Measurements from ENCODE around the gene SMARCA4. TPM values are rescaled to one million over a fixed set of nuclear protein-coding genes. Genes with fewer than 3 reads are reported as not detected.
A peak's percentile ranks its signal among the peaks of the same experiment; 100 is the strongest.

The SMARCA4 gene
- polyA plus RNA-seq, 1 experiment = 41.6 TPM

DNA sequence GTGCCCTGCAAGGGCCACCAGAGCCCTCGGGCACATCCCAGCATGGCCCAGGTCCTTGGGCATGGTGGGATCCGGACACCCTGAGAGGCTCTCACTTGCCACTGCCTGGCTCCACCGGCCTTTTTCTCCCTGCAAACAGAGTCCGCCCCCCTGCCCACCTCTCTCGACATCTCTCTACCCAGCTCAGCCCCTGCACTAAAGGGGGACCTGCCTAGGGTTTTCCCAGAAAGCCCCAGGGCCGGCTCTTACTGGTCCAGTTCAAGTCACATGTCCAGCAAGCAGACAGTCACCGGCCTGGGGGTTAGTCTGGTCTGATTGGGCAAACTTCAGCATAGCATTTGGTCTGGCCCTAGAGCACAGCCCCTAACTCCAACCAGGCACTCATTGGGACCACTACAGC lies 52.9 kb downstream of the SMARCA4 start:
- ChIA-PET CTCF (no interaction called here), POLR2A (no interaction called here)
- no peak overlapping the region for H3K4me3 ChIP-seq (ENCODE audit: low read depth, low read length)
- TF ChIP-seq, protein P1, sequence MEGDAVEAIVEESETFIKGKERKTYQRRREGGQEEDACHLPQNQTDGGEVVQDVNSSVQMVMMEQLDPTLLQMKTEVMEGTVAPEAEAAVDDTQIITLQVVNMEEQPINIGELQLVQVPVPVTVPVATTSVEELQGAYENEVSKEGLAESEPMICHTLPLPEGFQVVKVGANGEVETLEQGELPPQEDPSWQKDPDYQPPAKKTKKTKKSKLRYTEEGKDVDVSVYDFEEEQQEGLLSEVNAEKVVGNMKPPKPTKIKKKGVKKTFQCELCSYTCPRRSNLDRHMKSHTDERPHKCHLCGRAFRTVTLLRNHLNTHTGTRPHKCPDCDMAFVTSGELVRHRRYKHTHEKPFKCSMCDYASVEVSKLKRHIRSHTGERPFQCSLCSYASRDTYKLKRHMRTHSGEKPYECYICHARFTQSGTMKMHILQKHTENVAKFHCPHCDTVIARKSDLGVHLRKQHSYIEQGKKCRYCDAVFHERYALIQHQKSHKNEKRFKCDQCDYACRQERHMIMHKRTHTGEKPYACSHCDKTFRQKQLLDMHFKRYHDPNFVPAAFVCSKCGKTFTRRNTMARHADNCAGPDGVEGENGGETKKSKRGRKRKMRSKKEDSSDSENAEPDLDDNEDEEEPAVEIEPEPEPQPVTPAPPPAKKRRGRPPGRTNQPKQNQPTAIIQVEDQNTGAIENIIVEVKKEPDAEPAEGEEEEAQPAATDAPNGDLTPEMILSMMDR (IDR thresholded peaks at IDR 0.05; ENCODE audit: low read depth, low read length) = no peak
- DNase-seq (ENCODE audit: low read depth, low spot score) = no peak
- no peaks in the 10 kb centered on the region for H3K27me3 ChIP-seq (ENCODE audit: control insufficient read depth, insufficient read depth, low read length)
- H3K9me3 ChIP-seq (ENCODE audit: control insufficient read depth, insufficient read depth, low read length) = no peaks in the 10 kb centered on the region
- H3K27ac ChIP-seq (ENCODE audit: low read depth, low read length) = no peak overlapping the region

DNA sequence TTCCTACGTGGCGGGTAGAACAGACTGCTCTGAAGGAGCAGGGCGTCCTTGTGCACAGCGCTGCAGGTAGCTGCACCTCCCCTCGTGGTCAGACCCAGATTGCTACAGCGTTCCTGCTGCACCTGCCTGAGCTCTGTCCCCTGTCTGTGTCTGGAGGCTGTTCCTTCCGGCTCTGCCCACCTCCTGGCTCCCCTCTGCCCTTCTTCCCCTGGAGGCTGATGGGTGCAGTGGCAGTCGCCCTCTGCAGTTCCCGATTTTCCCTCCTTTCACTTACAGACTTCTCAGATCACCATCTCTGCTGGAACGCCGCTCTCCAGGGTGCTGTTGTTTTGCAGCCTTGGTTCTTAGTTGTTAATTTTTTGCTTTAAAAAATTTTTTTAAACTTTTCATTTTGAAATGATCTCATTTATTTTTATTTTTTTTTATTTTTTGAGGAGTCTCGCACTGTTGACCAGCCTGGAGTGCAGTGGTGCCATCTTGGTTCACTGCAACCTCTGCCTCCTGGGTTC lies 53.6 kb downstream of the SMARCA4 start:
- ChIA-PET POLR2A (no interaction called here), CTCF (no interaction called here)
- Histone ChIP-seq H3K4me3 (ENCODE audit: low read depth, low read length) (no peak overlapping the region), H3K27me3 (ENCODE audit: control insufficient read depth, insufficient read depth, low read length) (no peaks in the 10 kb centered on the region), H3K27ac (ENCODE audit: low read depth, low read length) (no peak overlapping the region), H3K9me3 (ENCODE audit: control insufficient read depth, insufficient read depth, low read length) (no peaks in the 10 kb centered on the region)
- TF ChIP-seq, protein P1 (IDR thresholded peaks at IDR 0.05; ENCODE audit: low read depth, low read length) = 0 out of 2 replicates have a peak, but pooled peaks have one; percentile 12
- no peak for DNase-seq (ENCODE audit: low read depth, low spot score)

DNA sequence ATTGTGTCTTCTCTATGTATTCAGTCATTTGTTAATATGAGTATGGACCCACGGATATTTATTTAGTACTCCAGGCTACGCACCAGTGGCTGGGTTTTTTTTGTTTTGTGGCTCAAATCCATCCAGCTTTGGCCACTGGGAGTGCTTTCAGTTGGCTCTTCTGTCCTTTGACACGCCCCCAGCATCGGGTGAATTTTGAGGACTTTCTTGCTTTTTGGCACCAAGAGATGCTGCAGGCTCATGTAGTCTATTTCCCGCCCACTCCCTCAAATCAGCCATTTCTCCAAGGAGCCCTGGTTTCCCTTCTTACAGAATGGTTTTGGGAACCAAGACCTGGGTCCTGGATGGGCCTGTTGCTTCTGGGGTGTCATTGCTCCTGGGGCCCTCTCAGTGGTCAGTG lies 55.8 kb downstream of the SMARCA4 start:
- ChIA-PET CTCF (no interaction called here), POLR2A (interaction anchor here (0.7 kb wide), 1 partner anchor 78 kb away, joined by 5 read pairs; no protein-coding TSS in a partner anchor)
- no peak for DNase-seq (ENCODE audit: low read depth, low spot score)
- Histone ChIP-seq H3K27ac (ENCODE audit: low read depth, low read length) (no peak overlapping the region), H3K9me3 (ENCODE audit: control insufficient read depth, insufficient read depth, low read length) (no peaks in the 10 kb centered on the region), H3K4me3 (ENCODE audit: low read depth, low read length) (no peak overlapping the region), H3K27me3 (ENCODE audit: control insufficient read depth, insufficient read depth, low read length) (no peaks in the 10 kb centered on the region)
- TF ChIP-seq, protein P1 (IDR thresholded peaks at IDR 0.05; ENCODE audit: low read depth, low read length) = no peak

DNA sequence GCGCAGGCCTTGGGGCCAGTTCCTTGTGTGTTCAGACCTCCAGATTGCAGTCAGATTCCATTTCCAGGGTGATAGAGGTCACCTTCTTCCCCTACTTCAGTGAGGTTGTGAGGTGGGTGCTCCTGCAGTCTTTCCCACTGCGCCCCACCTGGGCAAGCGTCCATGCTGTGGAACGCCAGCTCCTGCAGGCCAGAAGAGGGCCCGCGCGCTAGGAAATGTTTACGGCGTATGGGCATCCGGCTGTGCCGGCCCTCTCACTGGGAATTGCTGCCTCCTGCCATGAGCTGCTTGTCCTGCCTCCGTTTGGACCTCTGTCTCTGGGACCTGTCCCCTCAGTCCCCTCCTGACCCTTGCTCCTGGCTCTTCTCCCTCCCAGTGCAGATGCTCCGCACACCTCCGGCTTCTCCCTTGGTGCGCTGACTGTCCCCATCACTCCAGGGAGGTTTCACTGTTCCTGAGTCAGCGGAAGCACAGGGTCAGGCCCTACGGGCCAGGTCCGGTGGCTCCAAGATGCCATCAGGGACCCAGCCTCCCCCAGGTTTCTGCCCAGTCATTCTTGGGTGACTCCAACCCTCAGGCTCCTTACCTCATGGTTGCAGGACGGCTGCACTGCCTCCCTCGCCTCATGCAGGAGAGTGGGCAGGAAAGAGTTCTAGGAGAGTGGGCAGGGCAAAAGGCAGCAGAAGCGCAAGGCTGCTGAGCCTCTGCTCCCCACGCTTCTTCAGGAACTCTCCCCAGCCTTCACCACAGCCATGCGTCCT lies 56.6 kb downstream of the SMARCA4 start:
- ChIA-PET CTCF (no interaction called here), POLR2A (interaction anchor here (0.5 kb wide), 1 partner anchor 131 kb away, joined by 3 read pairs; no protein-coding TSS in a partner anchor)
- Histone ChIP-seq H3K27me3 (ENCODE audit: control insufficient read depth, insufficient read depth, low read length) (no peaks in the 10 kb centered on the region), H3K27ac (ENCODE audit: low read depth, low read length) (no peak overlapping the region), H3K4me3 (ENCODE audit: low read depth, low read length) (no peak overlapping the region), H3K9me3 (ENCODE audit: control insufficient read depth, insufficient read depth, low read length) (no peaks in the 10 kb centered on the region)
- TF ChIP-seq, protein P1 (IDR thresholded peaks at IDR 0.05; ENCODE audit: low read depth, low read length) = no peak
- no peak for DNase-seq (ENCODE audit: low read depth, low spot score)

DNA sequence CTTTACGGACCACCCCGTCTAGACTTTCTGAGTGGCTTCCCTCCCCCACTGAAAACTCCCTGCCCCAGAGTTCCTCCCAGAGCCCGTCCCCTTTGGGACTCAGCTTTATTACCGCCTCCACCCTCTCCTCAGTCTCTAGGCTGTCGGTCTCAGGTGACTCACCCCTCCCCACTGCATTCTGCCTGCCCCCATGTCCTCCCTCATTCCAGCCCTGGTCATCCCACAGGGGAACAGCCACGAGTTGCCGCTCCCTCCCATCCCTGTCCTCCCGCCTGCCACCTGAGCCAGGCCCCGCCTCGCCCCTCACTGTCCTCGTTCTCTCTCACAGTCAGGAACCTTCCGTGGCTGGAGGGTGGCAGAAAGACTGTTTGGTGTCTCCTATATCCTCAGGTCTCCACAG lies 57.3 kb downstream of the SMARCA4 start:
- Histone ChIP-seq H3K9me3 (ENCODE audit: control insufficient read depth, insufficient read depth, low read length) (no peaks in the 10 kb centered on the region), H3K4me3 (ENCODE audit: low read depth, low read length) (no peak overlapping the region), H3K27me3 (ENCODE audit: control insufficient read depth, insufficient read depth, low read length) (no peaks in the 10 kb centered on the region), H3K27ac (ENCODE audit: low read depth, low read length) (peak overlapping the region; percentile 11)
- POLR2A ChIA-PET = interaction anchor here (0.5 kb wide), 1 partner anchor 132 kb away, joined by 3 read pairs; no protein-coding TSS in a partner anchor
- TF ChIP-seq, protein P1 (IDR thresholded peaks at IDR 0.05; ENCODE audit: low read depth, low read length) = no peak
- no peak for DNase-seq (ENCODE audit: low read depth, low spot score)
- CTCF ChIA-PET = no interaction called here

All from AG04450 (cell line).